HG03354 (cell line): ENCODE results near the gene IGSF9.

Source experiments
- ATAC-seq: cut with Tn5 transposase; IDR thresholded peaks from one replicate; pipeline ENCODE4 v1.9.1; 2021; ENCODE audit warnings: mild to moderate bottlenecking; ENCODE audit not compliant: unreplicated experiment, poor library complexity, severe bottlenecking

IGSF9 gene

DNA sequence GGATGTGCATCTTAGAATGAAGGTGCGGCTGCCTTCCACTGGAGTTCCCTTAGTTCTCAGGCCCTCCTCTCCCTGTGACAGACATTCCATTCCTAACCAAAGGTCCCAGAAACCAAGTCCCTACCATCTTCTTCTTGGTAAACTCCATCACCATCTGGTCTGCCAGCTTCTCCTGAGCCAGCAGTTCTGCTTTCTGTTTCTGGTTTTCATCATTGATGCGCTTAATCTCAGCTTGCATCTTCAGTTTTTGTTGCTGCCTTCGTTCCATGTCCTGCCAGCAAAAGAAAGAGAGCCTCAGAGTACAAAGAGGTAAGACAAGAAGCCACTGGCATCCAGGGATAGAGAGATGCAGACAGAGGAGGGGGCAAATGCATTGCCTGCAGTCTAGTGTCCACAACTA, 65.0 kb downstream of the IGSF9 start:
- no peak for ATAC-seq

DNA sequence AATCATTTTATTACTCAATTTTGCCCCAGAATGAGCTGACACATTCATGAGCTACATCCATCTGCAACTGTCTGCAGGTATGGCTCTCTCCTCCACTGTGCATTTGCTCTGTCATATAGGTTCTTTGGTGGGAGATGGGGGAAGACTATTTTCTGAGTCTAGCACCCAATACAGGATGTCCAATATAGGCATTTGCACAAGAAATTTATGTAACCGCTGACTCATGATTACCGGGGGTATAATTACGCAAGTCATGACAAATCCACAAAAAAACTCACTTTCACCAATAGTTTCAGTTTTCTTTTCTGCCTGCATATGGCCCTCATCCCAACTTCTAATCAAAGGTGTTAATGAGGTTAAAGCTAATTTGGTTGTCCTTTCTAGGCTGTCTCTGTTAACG, 65.4 kb downstream of the IGSF9 start:
- no peak for ATAC-seq

DNA sequence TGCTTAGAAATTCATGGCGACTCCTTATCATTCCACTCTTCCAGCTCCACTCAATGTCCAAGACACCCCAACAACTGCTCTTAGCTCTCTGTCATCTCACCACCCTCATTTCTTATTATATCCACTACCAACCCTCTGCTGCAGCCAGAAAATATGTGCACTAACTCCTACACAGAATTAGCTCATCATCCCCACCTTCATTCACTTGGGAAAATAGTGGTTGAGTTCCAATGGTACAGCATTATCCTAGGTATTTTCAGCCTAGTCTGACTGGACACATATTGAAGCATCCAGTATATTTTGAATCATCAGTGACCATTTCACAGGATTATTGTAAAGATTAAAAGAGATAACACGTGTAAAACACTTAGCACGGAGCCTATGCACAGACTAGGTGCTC, 66.3 kb downstream of the IGSF9 start:
- no peak for ATAC-seq

DNA sequence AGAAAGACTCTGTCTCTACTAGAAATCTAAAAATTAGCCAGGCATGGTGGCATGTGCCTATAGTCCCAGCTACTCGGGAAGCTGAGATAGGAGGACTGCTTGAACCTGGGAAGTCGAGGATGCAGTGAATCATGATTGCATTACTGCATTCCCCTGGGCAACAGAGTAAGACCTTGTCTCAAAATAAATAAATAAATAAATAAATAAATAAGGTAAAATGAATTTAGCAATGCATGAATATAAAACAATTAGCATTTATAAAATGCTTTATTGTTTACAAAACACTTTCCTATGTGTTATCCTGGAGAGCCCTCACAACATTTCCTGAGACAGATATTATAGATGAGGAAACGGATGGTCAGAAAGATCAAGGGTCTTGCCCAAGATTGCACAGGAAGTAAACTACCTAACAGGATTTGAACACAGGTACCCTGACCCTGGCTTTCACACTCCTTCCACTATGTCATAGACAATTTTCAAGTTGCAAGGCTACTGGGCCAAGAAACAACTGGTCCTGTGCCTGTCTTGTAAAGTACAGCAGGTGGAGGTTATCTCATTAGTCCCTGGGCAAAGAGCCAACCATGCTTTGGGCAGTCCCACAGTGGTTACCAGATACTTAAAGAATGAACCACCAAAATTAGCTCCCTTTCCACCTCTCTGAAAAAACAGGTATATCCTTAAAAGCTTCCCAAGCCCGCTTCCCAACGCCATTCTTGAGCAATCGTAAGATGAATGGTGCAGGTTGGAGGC, 67.5 kb downstream of the IGSF9 start:
- ATAC-seq, result no peak
